GM06990 (cell line): ENCODE data around the gene OR10G7.

Source experiments
- DNase-seq: peaks from one replicate; pipeline ENCODE4 v3.0.0-alpha.2; 2011; ENCODE audit not compliant: insufficient read length; ENCODE audit errors: extremely low read depth
- H3K27me3 ChIP-seq: replicated peaks from 2 replicates; pipeline ENCODE4 v1.6.0; 2011; ENCODE audit warnings: low read length; ENCODE audit not compliant: control insufficient read depth, insufficient read depth
- H3K36me3 ChIP-seq: 2 replicates; pipeline ENCODE4 v1.5.1; 2011; ENCODE audit warnings: low read length; ENCODE audit not compliant: control insufficient read depth, insufficient read depth
- H3K4me3 ChIP-seq: replicated peaks from 2 replicates; pipeline ENCODE4 v1.5.1; 2011; ENCODE audit warnings: low read depth, mild to moderate bottlenecking, control low read depth, low read length
- CTCF ChIP-seq: IDR thresholded peaks from 2 replicates; pipeline ENCODE4 v1.5.1; 2011; ENCODE audit warnings: low read length, control low read depth, mild to moderate bottlenecking, inconsistent platforms; ENCODE audit not compliant: insufficient read depth, poor library complexity, severe bottlenecking

The OR10G7 gene

GRCh38 chr11:124075492-124075840, 34.3 kb upstream of the OR10G7 start:
- Histone ChIP-seq H3K27me3 (no peaks in the 10 kb centered on the region), H3K4me3 (no peak overlapping the region), H3K36me3 (no peaks in the 10 kb centered on the region)
- DNase-seq: no peak
- TF ChIP-seq CTCF: no peak

GRCh38 chr11:124074554-124074953, 33.4 kb upstream of the OR10G7 start:
- no peak for DNase-seq
- no peaks in the 10 kb centered on the region for H3K27me3 ChIP-seq
- TF ChIP-seq CTCF: no peak
- no peak overlapping the region for H3K4me3 ChIP-seq
- no peaks in the 10 kb centered on the region for H3K36me3 ChIP-seq

GRCh38 chr11:124072147-124072546, 31.0 kb upstream of the OR10G7 start:
- DNase-seq: no peak
- Histone ChIP-seq H3K27me3 (no peaks in the 10 kb centered on the region), H3K36me3 (no peaks in the 10 kb centered on the region), H3K4me3 (no peak overlapping the region)
- TF ChIP-seq CTCF: no peak

DNA sequence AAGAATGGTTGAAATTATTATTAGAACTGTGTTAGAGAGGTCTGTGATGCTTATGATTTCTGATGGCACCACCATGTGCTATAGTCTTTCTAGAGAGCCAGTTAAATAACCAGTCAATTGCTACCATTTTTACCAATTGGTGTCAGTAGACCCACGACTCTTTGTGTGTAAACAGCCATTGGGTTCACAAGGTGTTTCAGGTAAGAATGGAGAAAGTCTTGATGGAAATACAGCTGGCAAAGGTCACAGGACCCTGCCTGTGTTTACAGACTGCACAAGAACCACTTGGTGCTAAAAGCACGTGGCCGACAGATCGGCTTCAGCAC, 30.5 kb upstream of the OR10G7 start:
- no peak overlapping the region for H3K4me3 ChIP-seq
- DNase-seq: no peak
- H3K36me3 ChIP-seq: no peaks in the 10 kb centered on the region
- no peaks in the 10 kb centered on the region for H3K27me3 ChIP-seq
- no peak for TF ChIP-seq CTCF

DNA sequence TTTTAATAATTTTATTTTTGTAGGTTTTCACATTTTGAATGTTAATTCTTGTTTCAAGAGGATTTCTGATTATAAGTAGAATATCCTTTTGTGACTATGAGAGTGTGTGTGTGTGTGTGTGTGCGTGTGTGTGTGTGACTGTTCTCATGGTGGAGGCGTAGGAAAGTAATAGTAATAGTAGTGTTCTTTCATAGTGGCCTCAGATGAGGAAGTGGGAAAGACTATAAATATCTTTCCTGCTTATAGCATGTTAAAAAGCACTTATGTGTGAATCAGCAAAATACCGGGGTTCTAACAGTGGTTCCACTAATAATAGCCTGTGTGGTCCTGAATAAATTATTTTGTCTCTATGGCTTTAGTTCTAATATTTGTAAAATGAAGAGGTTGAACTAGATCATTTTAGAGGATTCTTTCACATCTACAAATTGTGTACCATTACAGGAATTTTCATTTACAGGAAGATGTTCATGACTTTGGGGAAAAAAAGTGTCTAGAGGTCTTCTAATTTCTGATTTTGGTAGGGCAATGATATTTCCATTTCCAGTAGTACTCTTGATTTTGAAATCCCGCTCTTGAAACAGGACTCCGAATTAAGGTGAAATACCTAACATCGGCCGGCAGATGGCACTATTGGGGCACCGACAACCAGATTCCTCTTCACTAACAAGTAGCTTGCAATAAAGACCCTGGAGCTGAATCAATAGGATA, 29.9 kb upstream of the OR10G7 start:
- H3K36me3 ChIP-seq: no peaks in the 10 kb centered on the region
- peak overlapping the region; percentile 25 for H3K4me3 ChIP-seq
- no peaks in the 10 kb centered on the region for H3K27me3 ChIP-seq
- peak; percentile 68 for TF ChIP-seq CTCF
- peak; percentile 70 for DNase-seq
